ENCODE data around the gene A3GALT2.

The A3GALT2 gene

GRCh38 chr1:33306653-33307493 lies 14.0 kb downstream of the A3GALT2 start:
- no peak overlapping the region for H3K27ac ChIP-seq (ENCODE audit: low read depth, low read length)
- no peak overlapping the region for H3K9ac ChIP-seq (ENCODE audit: low read length in 5 of 5)
- no peaks in the 10 kb centered on the region for H3K9me3 ChIP-seq (ENCODE audit: control insufficient read depth in 5 of 5, low read length in 5 of 5)
- peak overlapping the region in 4 of 5 donors; percentile 39 to 63 (median 49) for H3K4me3 ChIP-seq (ENCODE audit: low read depth in 1 of 5, low read length in 5 of 5)
- H3K27me3 ChIP-seq (ENCODE audit: control insufficient read depth in 5 of 5, insufficient read depth in 4 of 5, low read length in 5 of 5), result peaks cover 0 to 5% (median 4%) of the 10 kb centered on the region in 5 donors
- no peaks in the 10 kb centered on the region for H3K36me3 ChIP-seq (ENCODE audit: control insufficient read depth in 5 of 5, insufficient read depth in 5 of 5, low read length in 5 of 5)
- H3K4me1 ChIP-seq (ENCODE audit: control insufficient read depth in 5 of 5, insufficient read depth in 5 of 5, low read length in 5 of 5), result peaks cover 0 to 15% (median 11%) of the 10 kb centered on the region in 5 donors

GRCh38 chr1:33305816-33306652 lies 14.9 kb downstream of the A3GALT2 start:
- Histone ChIP-seq H3K4me1 (ENCODE audit: control insufficient read depth in 5 of 5, insufficient read depth in 5 of 5, low read length in 5 of 5) (peaks cover 0 to 19% (median 15%) of the 10 kb centered on the region in 5 donors), H3K4me3 (ENCODE audit: low read depth in 1 of 5, low read length in 5 of 5) (peak overlapping the region in 4 of 5 donors; percentile 17 to 63 (median 49)), H3K9ac (ENCODE audit: low read length in 5 of 5) (no peak overlapping the region), H3K9me3 (ENCODE audit: control insufficient read depth in 5 of 5, low read length in 5 of 5) (no peaks in the 10 kb centered on the region), H3K27me3 (ENCODE audit: control insufficient read depth in 5 of 5, insufficient read depth in 4 of 5, low read length in 5 of 5) (peaks cover 0 to 5% (median 4%) of the 10 kb centered on the region in 5 donors), H3K36me3 (ENCODE audit: control insufficient read depth in 5 of 5, insufficient read depth in 5 of 5, low read length in 5 of 5) (no peaks in the 10 kb centered on the region), H3K27ac (ENCODE audit: low read depth, low read length) (no peak overlapping the region)

- Histone ChIP-seq H3K4me1 (ENCODE audit: control insufficient read depth in 5 of 5, insufficient read depth in 5 of 5, low read length in 5 of 5) (peaks cover 0 to 26% (median 22%) of the 10 kb centered on the region in 5 donors), H3K9me3 (ENCODE audit: control insufficient read depth in 5 of 5, low read length in 5 of 5) (no peaks in the 10 kb centered on the region), H3K36me3 (ENCODE audit: control insufficient read depth in 5 of 5, insufficient read depth in 5 of 5, low read length in 5 of 5) (peaks cover 0 to 2% (median 0%) of the 10 kb centered on the region in 5 donors), H3K9ac (ENCODE audit: low read length in 5 of 5) (no peak overlapping the region), H3K27ac (ENCODE audit: low read depth, low read length) (no peak overlapping the region), H3K4me3 (ENCODE audit: low read depth in 1 of 5, low read length in 5 of 5) (no peak overlapping the region), H3K27me3 (ENCODE audit: control insufficient read depth in 5 of 5, insufficient read depth in 4 of 5, low read length in 5 of 5) (peaks cover 0 to 5% (median 4%) of the 10 kb centered on the region in 5 donors)
Observed at GRCh38 chr1:33305016-33305415, 15.9 kb downstream of the A3GALT2 start.

GRCh38 chr1:33302325-33302724 lies 18.6 kb downstream of the A3GALT2 start:
- no peak overlapping the region for H3K4me3 ChIP-seq (ENCODE audit: low read depth in 1 of 5, low read length in 5 of 5)
- peaks cover 2 to 26% (median 22%) of the 10 kb centered on the region in 5 donors for H3K4me1 ChIP-seq (ENCODE audit: control insufficient read depth in 5 of 5, insufficient read depth in 5 of 5, low read length in 5 of 5)
- peaks cover 0 to 5% (median 4%) of the 10 kb centered on the region in 5 donors for H3K27me3 ChIP-seq (ENCODE audit: control insufficient read depth in 5 of 5, insufficient read depth in 4 of 5, low read length in 5 of 5)
- no peaks in the 10 kb centered on the region for H3K9me3 ChIP-seq (ENCODE audit: control insufficient read depth in 5 of 5, low read length in 5 of 5)
- H3K36me3 ChIP-seq (ENCODE audit: control insufficient read depth in 5 of 5, insufficient read depth in 5 of 5, low read length in 5 of 5), result peaks cover 0 to 20% (median 9%) of the 10 kb centered on the region in 5 donors
- no peak overlapping the region for H3K27ac ChIP-seq (ENCODE audit: low read depth, low read length)
- H3K9ac ChIP-seq (ENCODE audit: low read length in 5 of 5), result no peak overlapping the region

GRCh38 chr1:33301273-33301984 lies 19.5 kb downstream of the A3GALT2 start:
- H3K9me3 ChIP-seq (ENCODE audit: control insufficient read depth in 5 of 5, low read length in 5 of 5), result no peaks in the 10 kb centered on the region
- H3K27ac ChIP-seq (ENCODE audit: low read depth, low read length), result no peak overlapping the region
- peaks cover 0 to 28% (median 15%) of the 10 kb centered on the region in 5 donors for H3K36me3 ChIP-seq (ENCODE audit: control insufficient read depth in 5 of 5, insufficient read depth in 5 of 5, low read length in 5 of 5)
- H3K27me3 ChIP-seq (ENCODE audit: control insufficient read depth in 5 of 5, insufficient read depth in 4 of 5, low read length in 5 of 5), result peaks cover 0 to 3% (median 0%) of the 10 kb centered on the region in 5 donors
- no peak overlapping the region for H3K4me3 ChIP-seq (ENCODE audit: low read depth in 1 of 5, low read length in 5 of 5)
- H3K9ac ChIP-seq (ENCODE audit: low read length in 5 of 5), result no peak overlapping the region
- H3K4me1 ChIP-seq (ENCODE audit: control insufficient read depth in 5 of 5, insufficient read depth in 5 of 5, low read length in 5 of 5), result peaks cover 2 to 19% (median 15%) of the 10 kb centered on the region in 5 donors

GRCh38 chr1:33300673-33301072 lies 20.2 kb downstream of the A3GALT2 start:
- no peak overlapping the region for H3K4me3 ChIP-seq (ENCODE audit: low read depth in 1 of 5, low read length in 5 of 5)
- peaks cover 0 to 35% (median 20%) of the 10 kb centered on the region in 5 donors for H3K36me3 ChIP-seq (ENCODE audit: control insufficient read depth in 5 of 5, insufficient read depth in 5 of 5, low read length in 5 of 5)
- H3K9me3 ChIP-seq (ENCODE audit: control insufficient read depth in 5 of 5, low read length in 5 of 5), result no peaks in the 10 kb centered on the region
- no peak overlapping the region for H3K27ac ChIP-seq (ENCODE audit: low read depth, low read length)
- H3K27me3 ChIP-seq (ENCODE audit: control insufficient read depth in 5 of 5, insufficient read depth in 4 of 5, low read length in 5 of 5), result no peaks in the 10 kb centered on the region
- H3K9ac ChIP-seq (ENCODE audit: low read length in 5 of 5), result no peak overlapping the region
- peaks cover 4 to 18% (median 12%) of the 10 kb centered on the region in 5 donors for H3K4me1 ChIP-seq (ENCODE audit: control insufficient read depth in 5 of 5, insufficient read depth in 5 of 5, low read length in 5 of 5)

- H3K27me3 ChIP-seq (ENCODE audit: control insufficient read depth in 5 of 5, insufficient read depth in 4 of 5, low read length in 5 of 5), result no peaks in the 10 kb centered on the region
- H3K36me3 ChIP-seq (ENCODE audit: control insufficient read depth in 5 of 5, insufficient read depth in 5 of 5, low read length in 5 of 5), result peaks cover 0 to 45% (median 25%) of the 10 kb centered on the region in 5 donors
- no peak overlapping the region for H3K27ac ChIP-seq (ENCODE audit: low read depth, low read length)
- no peak overlapping the region for H3K4me3 ChIP-seq (ENCODE audit: low read depth in 1 of 5, low read length in 5 of 5)
- no peak overlapping the region for H3K9ac ChIP-seq (ENCODE audit: low read length in 5 of 5)
- no peaks in the 10 kb centered on the region for H3K9me3 ChIP-seq (ENCODE audit: control insufficient read depth in 5 of 5, low read length in 5 of 5)
- H3K4me1 ChIP-seq (ENCODE audit: control insufficient read depth in 5 of 5, insufficient read depth in 5 of 5, low read length in 5 of 5), result peaks cover 4 to 22% (median 12%) of the 10 kb centered on the region in 5 donors
Observed at GRCh38 chr1:33299461-33300155, 21.3 kb downstream of the A3GALT2 start.

GRCh38 chr1:33298623-33299277 lies 22.1 kb downstream of the A3GALT2 start:
- no peaks in the 10 kb centered on the region for H3K27me3 ChIP-seq (ENCODE audit: control insufficient read depth in 5 of 5, insufficient read depth in 4 of 5, low read length in 5 of 5)
- no peak overlapping the region for H3K27ac ChIP-seq (ENCODE audit: low read depth, low read length)
- H3K9me3 ChIP-seq (ENCODE audit: control insufficient read depth in 5 of 5, low read length in 5 of 5), result no peaks in the 10 kb centered on the region
- H3K36me3 ChIP-seq (ENCODE audit: control insufficient read depth in 5 of 5, insufficient read depth in 5 of 5, low read length in 5 of 5), result peaks cover 2 to 53% (median 34%) of the 10 kb centered on the region in 5 donors
- peaks cover 4 to 22% (median 12%) of the 10 kb centered on the region in 5 donors for H3K4me1 ChIP-seq (ENCODE audit: control insufficient read depth in 5 of 5, insufficient read depth in 5 of 5, low read length in 5 of 5)
- no peak overlapping the region for H3K9ac ChIP-seq (ENCODE audit: low read length in 5 of 5)
- H3K4me3 ChIP-seq (ENCODE audit: low read depth in 1 of 5, low read length in 5 of 5), result no peak overlapping the region
